Measurements from ENCODE around the gene EFHC1.

Gene EFHC1

DNA sequence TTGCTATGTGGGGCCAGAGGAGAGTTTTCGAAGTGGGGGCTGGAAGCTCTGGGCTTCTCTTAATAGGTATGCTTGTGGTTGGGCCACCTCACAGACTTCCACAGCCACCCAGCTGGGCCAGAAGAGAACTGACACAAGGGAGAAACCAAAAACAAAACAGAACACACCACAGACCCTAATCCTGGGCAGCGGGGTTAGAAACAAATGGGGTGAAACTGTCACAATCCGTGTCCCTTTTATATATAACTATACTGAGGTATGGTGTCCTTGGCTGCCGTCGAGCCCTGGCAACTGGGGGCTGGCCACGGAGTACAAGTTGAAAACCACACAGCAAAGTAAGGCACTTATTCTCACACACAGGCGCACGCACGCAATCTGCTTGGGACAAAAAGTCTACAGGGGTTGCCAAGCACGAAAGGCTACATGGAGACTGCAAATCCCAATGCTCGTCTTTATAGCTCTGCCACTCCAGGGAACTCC, 78.4 kb downstream of the EFHC1 start:
- Mint-ChIP-seq H3K36me3 (peaks cover 4% of the 10 kb centered on the region), H3K27me3 (no peaks in the 10 kb centered on the region), H3K4me3 (no peak overlapping the region), H3K27ac (no peak overlapping the region), H3K4me1 (ENCODE audit: low read depth) (no peaks in the 10 kb centered on the region), H3K9me3 (ENCODE audit: low read depth) (no peaks in the 10 kb centered on the region)

GRCh38 chr6:52499026-52499425, 78.9 kb downstream of the EFHC1 start:
- H3K9me3 Mint-ChIP-seq (ENCODE audit: low read depth): no peaks in the 10 kb centered on the region
- H3K27ac Mint-ChIP-seq: no peak overlapping the region
- no peaks in the 10 kb centered on the region for H3K27me3 Mint-ChIP-seq
- H3K4me3 Mint-ChIP-seq: no peak overlapping the region
- peaks cover 4% of the 10 kb centered on the region for H3K36me3 Mint-ChIP-seq
- H3K4me1 Mint-ChIP-seq (ENCODE audit: low read depth): no peaks in the 10 kb centered on the region

- Mint-ChIP-seq H3K36me3 (peaks cover 4% of the 10 kb centered on the region), H3K27ac (no peak overlapping the region), H3K4me1 (ENCODE audit: low read depth) (no peaks in the 10 kb centered on the region), H3K4me3 (no peak overlapping the region), H3K9me3 (ENCODE audit: low read depth) (no peaks in the 10 kb centered on the region), H3K27me3 (no peaks in the 10 kb centered on the region)
Observed at GRCh38 chr6:52499681-52500236, 79.6 kb downstream of the EFHC1 start.

DNA sequence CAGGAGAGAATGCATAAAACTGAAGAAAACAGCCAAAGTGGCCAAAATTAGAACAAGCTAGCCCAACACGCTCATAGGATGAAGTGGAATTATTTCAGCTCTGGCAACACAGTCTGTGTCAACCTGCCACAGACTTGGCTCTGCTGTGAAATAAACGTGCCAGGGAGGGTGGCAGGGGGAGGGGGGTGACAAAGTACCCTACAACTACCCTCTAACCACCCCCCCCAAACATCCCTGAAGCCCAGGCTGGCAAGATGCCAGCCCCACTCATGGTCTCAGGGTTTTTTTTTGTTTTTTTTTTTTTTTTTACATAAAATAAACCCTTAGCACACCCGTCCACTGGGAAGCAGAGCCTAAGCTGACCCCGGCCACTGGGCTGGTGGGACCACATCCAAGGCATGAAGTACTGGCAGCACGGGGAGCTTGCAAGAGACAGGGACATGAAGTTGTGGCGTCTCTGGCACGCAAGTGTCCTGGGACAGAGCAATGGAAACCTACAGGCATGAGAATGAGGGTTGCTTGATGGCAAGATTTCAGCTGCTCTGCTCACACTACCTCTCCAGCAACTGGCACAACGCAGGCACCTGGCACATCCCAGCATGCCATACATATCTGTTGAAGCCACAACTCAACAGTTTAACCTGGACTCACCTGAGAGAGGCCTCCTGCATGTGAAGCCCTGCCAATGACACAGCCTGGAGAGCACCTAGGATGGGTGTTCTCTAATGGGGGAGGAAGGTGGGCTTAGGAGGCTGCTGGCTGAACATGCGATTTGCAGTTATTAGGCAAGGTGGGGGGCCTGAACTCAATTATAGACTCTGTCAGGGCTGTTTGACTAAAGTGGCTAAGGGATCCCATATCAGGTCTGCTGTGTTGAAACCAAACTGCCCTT, 80.3 kb downstream of the EFHC1 start:
- no peaks in the 10 kb centered on the region for H3K9me3 Mint-ChIP-seq (ENCODE audit: low read depth)
- no peak overlapping the region for H3K4me3 Mint-ChIP-seq
- no peak overlapping the region for H3K27ac Mint-ChIP-seq
- H3K27me3 Mint-ChIP-seq: no peaks in the 10 kb centered on the region
- no peaks in the 10 kb centered on the region for H3K4me1 Mint-ChIP-seq (ENCODE audit: low read depth)
- peaks cover 2% of the 10 kb centered on the region for H3K36me3 Mint-ChIP-seq

- Mint-ChIP-seq H3K9me3 (ENCODE audit: low read depth) (no peaks in the 10 kb centered on the region), H3K27me3 (no peaks in the 10 kb centered on the region), H3K4me1 (ENCODE audit: low read depth) (no peaks in the 10 kb centered on the region), H3K27ac (no peak overlapping the region), H3K36me3 (peaks cover 2% of the 10 kb centered on the region), H3K4me3 (no peak overlapping the region)
Observed at GRCh38 chr6:52502306-52503029, 82.3 kb downstream of the EFHC1 start.

GRCh38 chr6:52503323-52503747, 83.2 kb downstream of the EFHC1 start:
- Mint-ChIP-seq H3K27ac (no peak overlapping the region), H3K9me3 (ENCODE audit: low read depth) (no peaks in the 10 kb centered on the region), H3K36me3 (peaks cover 3% of the 10 kb centered on the region), H3K27me3 (no peaks in the 10 kb centered on the region), H3K4me1 (ENCODE audit: low read depth) (no peaks in the 10 kb centered on the region), H3K4me3 (no peak overlapping the region)

- no peaks in the 10 kb centered on the region for H3K4me1 Mint-ChIP-seq (ENCODE audit: low read depth)
- peaks cover 5% of the 10 kb centered on the region for H3K36me3 Mint-ChIP-seq
- no peaks in the 10 kb centered on the region for H3K27me3 Mint-ChIP-seq
- no peak overlapping the region for H3K27ac Mint-ChIP-seq
- H3K9me3 Mint-ChIP-seq (ENCODE audit: low read depth): no peaks in the 10 kb centered on the region
- H3K4me3 Mint-ChIP-seq: no peak overlapping the region
Observed at GRCh38 chr6:52503851-52504781, 84.0 kb downstream of the EFHC1 start.

DNA sequence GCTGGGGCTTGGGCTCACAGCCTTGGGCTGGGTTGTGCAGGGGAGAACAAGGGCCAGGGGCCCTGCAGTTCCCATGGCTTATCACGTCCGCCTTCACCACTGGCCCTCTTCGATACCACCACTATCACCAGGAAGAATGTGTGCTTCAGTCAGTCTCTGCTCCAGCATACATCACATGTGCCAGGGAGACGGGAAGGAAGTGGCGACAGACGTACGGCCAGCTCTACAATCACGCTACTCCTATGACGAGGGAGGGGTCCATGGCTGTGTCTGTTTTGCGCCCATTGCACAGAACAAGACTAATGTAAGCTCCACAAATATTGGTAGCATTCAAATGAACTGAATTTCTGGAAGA, 84.6 kb downstream of the EFHC1 start:
- no peak overlapping the region for H3K4me3 Mint-ChIP-seq
- no peaks in the 10 kb centered on the region for H3K4me1 Mint-ChIP-seq (ENCODE audit: low read depth)
- no peaks in the 10 kb centered on the region for H3K27me3 Mint-ChIP-seq
- no peaks in the 10 kb centered on the region for H3K9me3 Mint-ChIP-seq (ENCODE audit: low read depth)
- peaks cover 5% of the 10 kb centered on the region for H3K36me3 Mint-ChIP-seq
- no peak overlapping the region for H3K27ac Mint-ChIP-seq

- H3K27ac Mint-ChIP-seq: no peak overlapping the region
- peaks cover 10% of the 10 kb centered on the region for H3K36me3 Mint-ChIP-seq
- no peaks in the 10 kb centered on the region for H3K4me1 Mint-ChIP-seq (ENCODE audit: low read depth)
- no peak overlapping the region for H3K4me3 Mint-ChIP-seq
- no peaks in the 10 kb centered on the region for H3K9me3 Mint-ChIP-seq (ENCODE audit: low read depth)
- no peaks in the 10 kb centered on the region for H3K27me3 Mint-ChIP-seq
Observed at GRCh38 chr6:52505726-52506409, 85.7 kb downstream of the EFHC1 start.

DNA sequence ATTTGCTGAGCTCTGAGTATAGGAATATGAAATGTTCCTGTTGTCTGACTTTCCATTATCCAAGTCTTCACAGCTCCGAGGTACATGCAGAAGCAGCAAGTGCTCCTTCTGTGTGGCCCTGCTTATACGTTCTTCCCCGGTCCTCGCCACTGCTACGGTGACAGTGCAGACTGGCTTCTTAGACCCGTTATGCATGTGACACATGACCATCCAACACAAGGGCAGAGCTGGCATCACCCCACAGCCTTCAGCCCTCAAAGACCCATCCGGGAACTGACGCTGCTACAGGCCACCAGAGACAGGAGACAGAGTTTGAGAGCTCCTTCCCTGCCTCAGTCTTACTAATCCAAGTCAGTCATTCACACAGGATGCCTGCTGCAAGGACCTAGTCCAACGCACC, 86.3 kb downstream of the EFHC1 start:
- H3K27me3 Mint-ChIP-seq: no peaks in the 10 kb centered on the region
- no peaks in the 10 kb centered on the region for H3K9me3 Mint-ChIP-seq (ENCODE audit: low read depth)
- peaks cover 10% of the 10 kb centered on the region for H3K36me3 Mint-ChIP-seq
- no peak overlapping the region for H3K27ac Mint-ChIP-seq
- H3K4me1 Mint-ChIP-seq (ENCODE audit: low read depth): no peaks in the 10 kb centered on the region
- no peak overlapping the region for H3K4me3 Mint-ChIP-seq

DNA sequence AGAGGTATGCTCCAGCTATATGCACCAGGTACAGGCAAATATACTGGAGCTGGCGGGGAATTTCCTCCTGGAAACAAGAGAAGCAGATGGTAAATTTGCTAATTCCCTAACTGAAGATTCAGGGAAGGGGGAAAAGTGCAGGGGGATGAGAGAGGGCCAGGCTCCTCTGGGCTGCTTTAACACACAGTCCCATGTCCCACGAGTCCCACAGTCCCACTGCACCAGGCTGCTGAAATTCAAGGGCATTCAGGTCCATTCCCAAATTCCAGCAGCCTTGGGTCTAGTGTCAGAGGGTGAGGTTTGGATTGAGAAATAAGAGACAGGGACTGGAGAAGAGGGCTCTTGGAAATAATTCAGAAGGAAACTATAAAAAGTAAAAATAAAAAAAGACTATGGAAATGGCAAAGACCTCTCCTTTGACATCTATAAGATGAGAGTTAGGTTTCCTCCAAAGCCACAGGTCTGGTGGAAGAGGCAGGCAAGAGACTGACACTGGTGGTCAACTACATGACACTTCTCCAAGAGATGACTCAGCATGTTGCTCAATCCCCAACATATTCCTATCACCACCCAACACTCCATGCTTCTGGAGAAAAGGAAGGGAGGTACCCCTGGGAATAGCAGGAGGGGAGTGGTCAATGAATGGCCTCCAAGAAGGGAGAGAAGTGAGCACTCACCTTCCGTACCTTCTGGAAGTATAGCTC, 87.6 kb downstream of the EFHC1 start:
- H3K4me3 Mint-ChIP-seq: no peak overlapping the region
- H3K36me3 Mint-ChIP-seq: peaks cover 9% of the 10 kb centered on the region
- H3K4me1 Mint-ChIP-seq (ENCODE audit: low read depth): no peaks in the 10 kb centered on the region
- no peak overlapping the region for H3K27ac Mint-ChIP-seq
- no peaks in the 10 kb centered on the region for H3K27me3 Mint-ChIP-seq
- no peaks in the 10 kb centered on the region for H3K9me3 Mint-ChIP-seq (ENCODE audit: low read depth)

- Mint-ChIP-seq H3K9me3 (ENCODE audit: low read depth) (no peaks in the 10 kb centered on the region), H3K4me3 (no peak overlapping the region), H3K27me3 (no peaks in the 10 kb centered on the region), H3K36me3 (peaks cover 10% of the 10 kb centered on the region), H3K4me1 (ENCODE audit: low read depth) (no peaks in the 10 kb centered on the region), H3K27ac (no peak overlapping the region)
Observed at GRCh38 chr6:52508261-52508739, 88.2 kb downstream of the EFHC1 start.

GRCh38 chr6:52509281-52510212, 89.4 kb downstream of the EFHC1 start:
- Mint-ChIP-seq H3K27me3 (no peaks in the 10 kb centered on the region), H3K36me3 (peaks cover 14% of the 10 kb centered on the region), H3K4me3 (no peak overlapping the region), H3K9me3 (ENCODE audit: low read depth) (no peaks in the 10 kb centered on the region), H3K4me1 (ENCODE audit: low read depth) (no peaks in the 10 kb centered on the region), H3K27ac (no peak overlapping the region)

All from activated naive CD8-positive, alpha-beta T cell (primary cell).